Measurements from ENCODE around the gene EGFR. TPM values are rescaled to one million over a fixed set of nuclear protein-coding genes. Genes with fewer than 3 reads are reported as not detected.

EGFR gene
- total RNA-seq, 5 donors from 2014 or later (not counting 1 experiment from before 2014, with no cell fraction given): 0.16 to 0.79 (median 0.35) TPM; not detected in 2

DNA sequence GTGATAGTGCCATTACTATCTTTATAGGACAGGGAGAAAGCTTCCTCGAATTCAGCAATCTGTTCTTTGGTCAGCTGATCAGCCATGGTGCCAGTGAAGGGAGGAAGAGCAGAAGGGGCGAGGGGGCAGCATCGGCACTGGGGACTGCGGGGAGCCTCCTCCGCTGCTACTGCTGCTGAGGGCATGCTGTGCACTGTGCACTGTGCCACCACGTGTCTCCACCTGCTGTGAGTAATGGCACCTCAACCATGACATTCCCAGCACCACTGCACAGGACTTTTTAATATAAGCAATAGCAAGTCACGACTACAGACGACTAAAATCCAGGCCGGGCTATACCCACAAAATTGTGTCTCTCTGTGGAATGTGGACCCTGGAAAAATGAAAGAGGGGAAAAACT lies 241.4 kb downstream of the EGFR start:
- no peak overlapping the region for H3K27ac ChIP-seq (ENCODE audit: low read length)
- no peaks in the 10 kb centered on the region for H3K36me3 ChIP-seq (ENCODE audit: control insufficient read depth in 2 of 2, extremely low read depth in 1 of 2, insufficient read depth in 1 of 2, low read length in 1 of 2)
- ChIA-PET POLR2A (no interaction called here), CTCF (no interaction called here)
- no peak for ATAC-seq (replicated peaks in 1 of 4)
- Mint-ChIP-seq H3K4me1 (peaks cover 6 to 7% (median 6%) of the 10 kb centered on the region in 3 donors), H3K9me3 (no peaks in the 10 kb centered on the region), H3K27me3 (peaks cover 18 to 25% of the 10 kb centered on the region in 2 donors), H3K4me3 (no peak overlapping the region), H3K27ac (no peak overlapping the region), H3K36me3 (no peaks in the 10 kb centered on the region)
- no peak overlapping the region for H3K4me3 ChIP-seq (ENCODE audit: control insufficient read depth in 1 of 2, extremely low read depth in 1 of 2, low read length in 1 of 2)
- H3K27me3 ChIP-seq (replicated peaks in 1 of 2; ENCODE audit: control insufficient read depth in 2 of 2, extremely low read depth in 1 of 2, insufficient read depth in 2 of 2, low read length in 1 of 2): peaks cover 4 to 21% of the 10 kb centered on the region in 2 experiments
- peaks cover 2 to 7% of the 10 kb centered on the region in 2 experiments for H3K4me1 ChIP-seq (ENCODE audit: control insufficient read depth in 1 of 2, extremely low read depth in 1 of 2, insufficient read depth in 2 of 2, low read length in 2 of 2)
- H3K9me3 ChIP-seq: no peaks in the 10 kb centered on the region
- 63% methylated on average over 4 of the region's 9 CpGs for WGBS (ENCODE audit: insufficient coverage)
- no peak for DNase-seq

DNA sequence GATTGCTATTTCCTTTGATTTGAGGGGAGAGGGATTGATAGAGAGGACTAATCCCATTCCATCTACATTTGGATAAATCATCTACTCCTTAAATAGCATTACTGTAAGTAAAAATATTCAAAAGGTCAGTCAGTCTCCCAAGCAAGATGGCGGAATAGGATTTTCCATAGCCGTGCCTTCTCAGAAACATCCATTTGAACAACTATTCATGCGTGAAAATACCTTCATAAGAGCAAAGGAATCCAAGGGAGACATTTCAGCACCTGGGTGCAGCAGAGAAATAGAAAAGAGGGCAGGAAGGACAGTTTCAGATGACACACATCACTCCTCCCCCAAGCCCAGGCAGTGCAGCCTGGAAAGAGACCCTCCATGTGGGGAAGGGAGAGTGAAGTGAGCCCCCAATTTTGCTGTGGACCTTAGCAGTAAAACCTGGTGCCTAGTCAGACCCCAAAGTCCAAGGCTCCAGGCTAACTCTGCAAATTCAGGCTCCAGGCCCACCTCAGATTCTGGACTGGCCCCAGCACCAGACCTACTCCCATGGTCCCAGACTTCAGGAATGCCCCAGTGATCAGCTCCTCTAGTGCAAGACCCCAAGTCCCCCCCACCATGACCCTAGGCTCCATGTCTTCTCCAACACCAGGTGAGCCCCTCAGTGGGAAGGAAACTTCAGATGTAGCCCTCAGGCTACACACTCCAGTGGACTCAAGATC lies 242.0 kb downstream of the EGFR start:
- H3K4me1 ChIP-seq (ENCODE audit: control insufficient read depth in 1 of 2, extremely low read depth in 1 of 2, insufficient read depth in 2 of 2, low read length in 2 of 2): peaks cover 0 to under 1% of the 10 kb centered on the region in 2 experiments
- WGBS (ENCODE audit: insufficient coverage): no CpG with 5 or more reads among the region's 3 CpGs
- H3K4me3 Mint-ChIP-seq: no peak overlapping the region
- ATAC-seq (replicated peaks in 1 of 4) (no peak), DNase-seq (no peak)
- H3K27ac ChIP-seq (ENCODE audit: low read length): no peak overlapping the region
- no peaks in the 10 kb centered on the region for H3K36me3 ChIP-seq (ENCODE audit: control insufficient read depth in 2 of 2, extremely low read depth in 1 of 2, insufficient read depth in 1 of 2, low read length in 1 of 2)
- H3K27me3 Mint-ChIP-seq: peaks cover 13 to 18% of the 10 kb centered on the region in 2 donors
- H3K4me1 Mint-ChIP-seq: peaks cover 0 to 1% (median under 1%) of the 10 kb centered on the region in 3 donors
- H3K27ac Mint-ChIP-seq: no peak overlapping the region
- ChIA-PET POLR2A (no interaction called here), CTCF (no interaction called here)
- H3K9me3 ChIP-seq: no peaks in the 10 kb centered on the region
- no peaks in the 10 kb centered on the region for H3K36me3 Mint-ChIP-seq
- no peak overlapping the region for H3K4me3 ChIP-seq (ENCODE audit: control insufficient read depth in 1 of 2, extremely low read depth in 1 of 2, low read length in 1 of 2)
- peaks cover 3 to 14% of the 10 kb centered on the region in 2 experiments for H3K27me3 ChIP-seq (replicated peaks in 1 of 2; ENCODE audit: control insufficient read depth in 2 of 2, extremely low read depth in 1 of 2, insufficient read depth in 2 of 2, low read length in 1 of 2)
- no peaks in the 10 kb centered on the region for H3K9me3 Mint-ChIP-seq

Measured in T-cell (primary cell).